Hindlimb muscle (tissue), 1 donor: ENCODE data around the gene CACNA1E. TPM values are rescaled to one million over a fixed set of nuclear protein-coding genes. Genes with fewer than 3 reads are reported as not detected.

ENCODE experiments used
- DNase-seq: peaks from one replicate; pipeline ENCODE4 v3.0.0-alpha.2; 2013
- polyA plus RNA-seq: library from polyadenylated mRNA; unstranded; fragments of 120-200 nt; gene quantifications from one replicate; pipeline ENCODE4 v1.2.1, GENCODE V29; 2013; ENCODE audit not compliant: insufficient read length

The CACNA1E gene
- polyA plus RNA-seq, 1 donor: 0.50 TPM

DNA sequence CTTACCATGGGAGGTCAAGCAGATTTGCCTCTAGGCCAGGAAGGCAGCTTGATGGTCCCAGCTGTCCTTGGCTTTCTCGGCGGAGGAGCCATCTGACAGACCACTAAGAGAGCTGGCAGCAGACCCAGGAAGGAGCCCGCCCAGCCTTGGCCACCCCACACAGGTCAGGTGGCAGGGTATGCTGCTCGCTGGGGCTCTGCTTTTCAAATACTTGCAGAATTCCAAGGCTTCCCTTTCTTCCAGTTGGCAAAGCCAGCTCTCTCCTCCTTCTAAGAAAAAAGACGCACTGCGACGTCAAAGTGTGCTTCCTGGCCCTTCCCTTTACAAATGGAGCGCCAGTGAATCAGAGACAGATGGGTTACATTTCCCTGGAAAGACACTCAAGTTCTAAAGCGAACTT is 229.4 kb downstream of the CACNA1E start:
- no peak for DNase-seq

DNA sequence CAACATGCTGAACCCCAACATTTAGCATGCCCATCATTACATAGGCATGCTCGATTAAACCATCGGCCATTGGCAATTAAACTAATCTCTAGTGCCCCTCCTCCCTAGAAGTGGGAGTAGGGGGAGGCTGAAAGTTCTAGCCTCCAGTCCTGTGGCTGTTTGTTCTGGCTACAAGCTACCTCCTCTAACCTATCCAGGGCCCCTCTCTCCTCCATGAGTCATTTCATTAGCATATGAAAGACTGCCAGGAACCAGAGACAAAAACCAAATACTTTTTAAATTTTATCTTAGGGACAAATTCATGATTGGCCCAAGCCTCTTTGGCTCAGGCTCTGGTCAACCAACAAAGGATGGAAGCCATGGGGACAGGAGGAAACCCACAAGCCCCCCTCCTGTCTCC is 231.1 kb downstream of the CACNA1E start:
- DNase-seq: no peak

DNA sequence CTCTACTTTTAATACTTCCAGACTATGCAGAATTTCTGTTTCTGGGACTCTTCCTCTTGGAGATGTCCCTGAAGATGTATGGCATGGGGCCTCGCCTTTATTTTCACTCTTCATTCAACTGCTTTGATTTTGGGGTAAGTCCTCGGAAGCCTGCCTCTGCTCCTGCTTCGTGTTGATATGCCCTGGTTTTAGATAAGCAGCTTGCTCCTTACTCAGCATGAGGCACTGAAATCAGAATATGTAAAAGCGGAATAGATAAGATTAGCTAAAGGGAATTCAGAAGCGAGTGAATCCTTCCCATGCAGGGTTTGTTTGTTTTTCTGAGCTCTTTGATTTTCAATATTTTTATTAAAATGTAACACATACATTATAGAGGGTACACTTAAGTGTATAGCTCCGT is 234.7 kb downstream of the CACNA1E start:
- no peak for DNase-seq

DNA sequence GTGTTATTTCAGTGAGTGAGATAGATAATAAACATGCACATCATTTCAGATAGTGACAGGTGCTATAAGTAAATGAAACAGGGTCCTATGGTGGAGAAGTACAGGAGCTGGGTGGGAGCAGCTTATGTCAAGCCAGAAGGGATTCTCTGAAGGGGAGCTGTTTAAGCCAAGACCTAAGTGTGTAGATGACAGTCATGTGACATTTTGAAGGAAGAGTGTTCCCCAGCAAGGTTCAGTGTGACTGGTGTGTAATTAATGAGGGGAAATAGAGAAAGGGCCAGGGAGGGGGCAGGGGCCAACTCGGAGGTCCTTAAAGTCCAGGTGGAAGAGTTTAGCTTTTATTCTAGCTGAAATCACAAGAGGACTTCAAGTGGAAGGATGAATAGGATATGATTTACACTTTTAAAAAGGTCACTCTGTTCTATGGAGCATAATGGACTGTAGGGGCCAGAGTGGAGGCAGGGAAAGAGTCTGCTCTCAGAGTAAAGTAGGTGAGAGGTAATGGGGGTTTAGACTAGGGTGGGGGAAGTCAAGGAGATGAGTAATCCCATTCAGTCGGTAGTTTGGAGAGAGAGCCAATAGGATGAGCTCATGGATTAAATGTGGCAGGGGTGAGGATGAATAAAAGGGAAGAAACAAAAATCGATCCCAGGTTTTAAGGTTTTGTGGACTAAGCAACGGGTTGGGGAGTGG is 243.1 kb downstream of the CACNA1E start:
- DNase-seq: no peak

DNA sequence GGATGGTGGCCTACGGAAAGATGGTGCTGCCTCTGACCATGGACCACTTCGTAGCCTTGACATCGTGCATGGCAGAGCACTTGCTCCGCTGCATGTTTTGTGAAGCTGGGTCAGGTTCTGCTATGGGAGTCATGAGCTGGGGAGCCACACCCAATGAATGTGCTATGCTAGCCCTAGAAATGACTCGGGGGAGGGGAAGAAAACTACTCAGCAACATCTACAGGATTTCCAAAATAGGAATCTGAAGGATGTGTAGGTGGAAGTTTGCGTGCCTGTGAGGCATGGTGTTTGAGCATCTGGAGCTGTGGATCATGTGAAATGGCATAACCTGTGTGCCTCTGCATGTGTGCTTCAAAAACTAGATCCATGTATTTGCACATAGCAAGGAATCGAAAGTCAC is 247.3 kb downstream of the CACNA1E start:
- no peak for DNase-seq

DNA sequence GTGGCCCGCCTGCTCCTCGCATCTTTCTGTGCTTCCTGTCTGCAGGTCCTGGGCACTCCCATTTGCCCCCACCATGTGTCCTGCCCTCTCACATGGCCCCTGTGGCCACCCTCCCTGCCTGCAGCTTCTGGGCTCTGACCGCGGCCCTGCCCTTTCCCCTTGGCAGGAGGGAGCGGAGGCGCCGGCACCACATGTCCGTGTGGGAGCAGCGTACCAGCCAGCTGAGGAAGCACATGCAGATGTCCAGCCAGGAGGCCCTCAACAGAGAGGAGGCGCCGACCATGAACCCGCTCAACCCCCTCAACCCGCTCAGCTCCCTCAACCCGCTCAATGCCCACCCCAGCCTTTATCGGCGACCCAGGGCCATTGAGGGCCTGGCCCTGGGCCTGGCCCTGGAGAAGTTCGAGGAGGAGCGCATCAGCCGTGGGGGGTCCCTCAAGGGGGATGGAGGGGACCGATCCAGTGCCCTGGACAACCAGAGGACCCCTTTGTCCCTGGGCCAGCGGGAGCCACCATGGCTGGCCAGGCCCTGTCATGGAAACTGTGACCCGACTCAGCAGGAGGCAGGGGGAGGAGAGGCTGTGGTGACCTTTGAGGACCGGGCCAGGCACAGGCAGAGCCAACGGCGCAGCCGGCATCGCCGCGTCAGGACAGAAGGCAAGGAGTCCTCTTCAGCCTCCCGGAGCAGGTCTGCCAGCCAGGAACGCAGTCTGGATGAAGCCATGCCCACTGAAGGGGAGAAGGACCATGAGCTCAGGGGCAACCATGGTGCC is 249.1 kb downstream of the CACNA1E start:
- no peak for DNase-seq

DNA sequence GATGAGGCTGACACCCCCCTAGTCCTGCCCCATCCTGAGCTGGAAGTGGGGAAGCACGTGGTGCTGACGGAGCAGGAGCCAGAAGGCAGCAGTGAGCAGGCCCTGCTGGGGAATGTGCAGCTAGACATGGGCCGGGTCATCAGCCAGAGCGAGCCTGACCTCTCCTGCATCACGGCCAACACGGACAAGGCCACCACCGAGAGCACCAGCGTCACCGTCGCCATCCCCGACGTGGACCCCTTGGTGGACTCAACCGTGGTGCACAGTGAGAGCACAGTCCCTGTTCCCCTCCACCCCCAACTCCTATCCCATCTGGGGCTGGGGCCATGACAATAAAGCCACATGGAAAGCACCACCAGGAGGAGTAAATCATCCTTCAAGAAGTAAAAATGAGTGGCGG is 250.2 kb downstream of the CACNA1E start:
- DNase-seq: no peak

DNA sequence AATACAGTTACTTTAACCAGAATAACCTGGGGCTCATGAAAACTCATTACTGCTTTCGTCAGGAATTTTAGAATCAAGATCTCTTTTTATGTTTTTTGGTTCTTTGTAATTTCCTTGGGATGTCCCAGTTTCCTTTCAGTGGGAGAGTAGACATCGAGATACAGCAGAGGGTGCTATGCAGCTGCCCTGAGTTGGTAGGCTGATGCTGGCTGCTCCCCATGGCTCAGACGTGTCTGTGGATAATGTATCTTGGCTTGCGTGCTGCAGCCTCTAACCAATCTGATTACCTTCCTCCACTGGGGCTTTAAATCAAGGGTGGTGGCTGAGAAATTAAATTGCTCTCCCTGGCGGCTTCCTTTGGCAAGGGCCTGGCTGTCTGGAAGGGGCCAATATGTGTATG is 253.7 kb downstream of the CACNA1E start:
- DNase-seq: no peak

DNA sequence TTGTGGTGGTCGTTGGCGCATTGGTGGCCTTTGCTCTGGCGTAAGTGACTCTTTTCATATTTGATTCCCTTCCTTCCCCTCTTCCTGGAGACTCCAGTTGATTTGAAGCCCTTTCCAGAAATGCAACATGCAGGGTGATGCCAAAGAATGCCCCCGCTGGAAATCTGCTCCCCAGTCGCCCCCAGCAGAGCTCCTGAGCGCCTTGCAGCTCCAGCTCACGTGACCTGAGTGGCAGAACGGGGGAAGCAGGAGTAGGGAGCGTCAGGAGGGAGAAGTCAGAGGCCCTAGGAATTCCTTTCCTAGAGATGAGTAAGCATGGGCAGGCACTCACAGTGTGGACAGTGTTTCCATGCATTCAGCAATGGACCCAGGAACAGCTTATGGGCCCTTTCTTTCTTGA is 255.9 kb downstream of the CACNA1E start:
- DNase-seq: no peak

DNA sequence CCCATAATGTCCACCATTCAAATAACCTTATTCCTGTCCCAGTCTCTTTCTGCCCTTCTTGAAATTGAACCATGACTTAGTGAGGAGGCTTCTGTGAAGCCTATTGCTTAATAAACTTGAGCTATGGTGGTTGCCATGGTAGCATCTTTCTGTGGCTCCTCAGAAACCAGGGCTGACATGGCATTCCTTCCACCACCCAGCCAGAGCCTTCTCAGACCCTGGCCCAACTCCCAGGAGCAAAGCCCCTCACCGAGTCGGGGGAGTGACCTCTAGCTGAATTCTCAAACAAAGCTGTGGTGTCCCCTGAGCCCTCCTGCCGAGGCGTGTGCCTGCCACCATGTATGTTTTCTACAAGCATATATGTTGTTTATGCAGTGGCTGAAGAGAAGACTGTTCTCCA is 259.1 kb downstream of the CACNA1E start:
- no peak for DNase-seq

DNA sequence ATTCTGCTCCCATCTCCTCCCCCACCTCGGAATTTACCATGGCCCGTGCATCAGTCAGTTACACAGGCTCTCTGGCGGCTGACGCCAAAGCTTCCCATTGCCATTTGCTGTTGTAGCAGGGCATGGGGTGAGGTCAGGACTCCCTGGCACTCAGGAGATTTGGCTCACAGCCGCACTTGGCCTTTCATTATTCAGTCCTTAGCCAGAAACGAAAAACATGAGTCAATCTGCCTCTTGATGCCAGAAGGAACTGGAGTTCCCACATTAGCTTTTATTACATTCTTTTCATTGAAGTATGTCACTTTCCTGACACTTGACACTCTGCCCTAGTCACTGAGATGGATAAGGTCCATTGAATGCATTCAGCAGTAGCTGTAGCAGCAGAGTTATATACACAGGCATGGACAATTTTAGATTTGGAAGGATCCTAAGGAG is 260.6 kb downstream of the CACNA1E start:
- DNase-seq: no peak

DNA sequence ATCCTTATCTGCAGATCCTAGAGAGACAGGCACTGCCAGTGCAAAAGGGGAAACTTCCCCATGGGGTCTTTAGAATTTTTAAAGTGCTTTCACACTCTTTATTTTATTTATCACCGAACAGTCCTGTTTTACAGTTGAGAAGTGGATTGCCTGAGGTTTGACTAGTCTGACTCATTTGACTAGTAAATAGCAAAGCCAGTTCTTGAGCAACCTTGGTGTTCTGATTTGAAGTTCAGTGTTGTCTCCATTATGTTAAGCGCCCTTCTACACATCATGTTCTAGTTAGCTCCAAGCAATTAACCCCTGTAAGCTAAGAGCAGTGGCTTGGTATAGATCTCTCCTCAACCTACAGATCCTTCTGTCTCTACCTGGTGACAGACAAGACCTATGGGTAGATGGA is 262.9 kb downstream of the CACNA1E start:
- DNase-seq: no peak

DNA sequence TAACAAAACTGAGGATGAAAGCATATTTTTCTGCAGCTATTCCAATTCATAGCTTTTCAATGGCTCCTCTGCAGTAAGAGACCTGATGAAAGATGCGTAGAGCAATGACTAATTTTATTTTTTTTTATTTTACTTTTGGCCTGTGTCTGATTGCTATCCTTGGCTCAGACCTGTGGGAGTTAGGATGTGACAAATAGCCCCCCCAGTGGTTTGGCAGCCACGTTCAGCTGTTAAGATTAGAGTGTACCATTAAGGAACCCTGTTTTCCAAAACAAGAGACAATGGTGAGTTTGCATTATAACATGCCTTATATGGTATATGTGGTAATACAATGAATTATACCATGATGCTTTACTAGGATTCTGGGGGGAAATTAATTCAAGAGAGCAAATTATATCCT is 264.7 kb downstream of the CACNA1E start:
- no peak for DNase-seq

DNA sequence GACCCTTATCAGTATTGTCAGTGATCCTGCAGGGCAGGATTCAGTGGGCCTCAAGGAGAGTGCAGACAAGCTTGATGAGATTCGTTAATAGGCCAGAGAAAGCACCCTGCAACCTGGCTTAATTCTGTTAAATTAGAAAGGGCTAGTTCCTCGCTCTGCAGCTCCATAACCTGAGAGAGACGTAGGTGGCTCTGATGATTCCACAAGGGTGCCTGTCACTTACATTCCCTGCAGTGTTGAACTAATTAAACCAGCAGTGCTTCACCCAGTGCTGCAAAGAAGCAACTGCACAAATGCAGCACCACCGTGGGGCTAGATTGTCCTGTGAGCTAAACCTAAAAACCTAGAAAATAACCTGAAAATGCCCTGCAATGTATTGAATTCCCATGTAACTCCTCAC is 270.8 kb downstream of the CACNA1E start:
- DNase-seq: no peak

DNA sequence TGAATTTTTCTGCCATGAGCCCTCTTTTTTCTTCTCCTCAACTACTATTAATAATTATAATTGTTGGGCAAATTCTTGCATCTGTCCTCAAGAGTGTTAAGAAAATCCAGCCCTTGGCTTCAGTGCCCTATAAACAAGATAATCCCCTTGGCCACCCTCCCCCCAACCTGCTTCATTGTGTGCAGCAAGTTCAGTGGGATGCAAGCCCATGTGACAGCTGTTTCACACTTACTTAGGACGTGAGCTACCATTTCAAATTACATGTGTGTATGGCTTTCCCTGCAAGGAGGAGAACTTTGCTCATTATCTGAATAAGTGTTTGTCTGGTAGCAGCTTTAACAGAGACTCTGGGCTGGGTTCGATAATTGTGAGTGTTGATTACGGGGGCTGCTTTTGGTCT is 276.2 kb downstream of the CACNA1E start:
- DNase-seq: peak; percentile 4

DNA sequence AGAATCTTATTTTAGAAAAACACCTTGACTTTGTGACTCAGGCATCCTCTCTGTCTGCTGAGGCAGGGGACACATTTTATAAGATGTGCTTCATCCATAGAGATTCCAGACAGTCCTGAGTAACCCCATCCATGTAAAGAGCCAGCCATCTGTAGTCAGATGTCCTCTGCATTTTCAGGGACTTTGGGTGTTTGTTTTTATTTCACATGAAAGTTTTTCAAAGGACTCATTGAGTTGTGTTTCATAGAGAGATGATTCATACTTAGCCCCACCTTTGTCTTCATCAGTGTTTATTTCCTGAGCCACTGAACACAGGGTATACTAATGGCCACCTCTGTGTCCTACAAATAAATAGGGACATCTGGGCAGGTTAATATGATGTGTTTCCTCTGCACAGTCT is 280.4 kb downstream of the CACNA1E start:
- no peak for DNase-seq

DNA sequence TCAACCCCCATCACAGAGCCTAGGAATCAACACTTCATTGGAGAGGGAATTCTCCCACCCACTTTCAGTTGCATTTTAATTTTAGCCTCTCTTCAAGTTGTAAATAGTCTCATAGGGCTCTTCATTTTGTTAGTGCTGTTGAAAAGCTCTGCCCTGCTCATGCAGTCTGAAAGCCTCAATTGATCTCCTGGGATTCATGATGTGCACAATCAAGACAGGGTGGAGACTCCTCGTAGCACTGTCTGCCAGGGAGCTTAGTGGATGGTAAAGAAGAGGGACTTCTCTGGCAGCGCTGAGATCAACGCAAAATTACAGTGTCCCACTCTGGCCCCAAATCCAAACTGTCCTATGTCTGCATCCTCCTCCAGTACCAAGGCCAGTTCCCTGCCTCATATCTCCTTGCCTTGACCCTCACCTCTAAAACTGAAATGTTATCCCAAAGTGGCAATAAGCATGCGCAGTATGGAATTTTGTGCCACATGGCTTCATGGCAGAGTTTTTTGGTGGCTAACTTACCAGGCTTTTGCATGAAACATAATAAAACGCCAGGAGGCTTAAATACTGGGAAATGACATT is 282.2 kb downstream of the CACNA1E start:
- DNase-seq: no peak

DNA sequence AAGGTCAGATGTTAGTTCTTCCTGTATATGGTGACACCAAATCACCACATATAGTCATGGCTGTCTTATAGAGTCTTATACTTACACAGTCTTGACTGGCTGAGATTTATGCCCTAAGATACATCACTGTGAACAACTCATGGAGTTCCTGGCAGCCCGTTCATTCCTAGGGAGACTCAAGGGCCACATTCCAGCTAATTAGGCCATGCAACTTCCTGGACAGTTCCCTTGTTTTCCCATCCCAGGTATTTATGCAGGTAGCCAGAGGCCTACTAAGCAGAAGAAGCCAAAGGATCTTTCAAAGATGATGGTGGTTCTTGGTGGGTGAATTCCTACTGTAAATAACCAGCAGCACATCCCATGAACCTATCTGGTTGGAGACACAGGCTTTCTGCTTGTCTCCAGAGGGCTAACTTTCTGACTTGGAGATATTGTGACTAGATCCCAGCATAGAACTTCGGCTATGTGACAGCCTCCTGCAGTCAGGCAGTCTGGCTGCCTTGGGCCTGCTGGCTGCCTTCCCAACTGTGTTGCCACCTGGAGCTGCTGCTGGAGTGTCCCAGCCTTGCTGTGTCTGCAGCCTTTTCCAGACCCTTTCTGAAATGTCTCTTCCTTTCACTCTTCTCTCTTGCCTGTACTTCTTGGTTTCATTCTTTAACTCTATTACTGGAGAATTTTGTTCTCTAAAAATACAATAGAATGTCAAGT is 283.8 kb downstream of the CACNA1E start:
- no peak for DNase-seq

DNA sequence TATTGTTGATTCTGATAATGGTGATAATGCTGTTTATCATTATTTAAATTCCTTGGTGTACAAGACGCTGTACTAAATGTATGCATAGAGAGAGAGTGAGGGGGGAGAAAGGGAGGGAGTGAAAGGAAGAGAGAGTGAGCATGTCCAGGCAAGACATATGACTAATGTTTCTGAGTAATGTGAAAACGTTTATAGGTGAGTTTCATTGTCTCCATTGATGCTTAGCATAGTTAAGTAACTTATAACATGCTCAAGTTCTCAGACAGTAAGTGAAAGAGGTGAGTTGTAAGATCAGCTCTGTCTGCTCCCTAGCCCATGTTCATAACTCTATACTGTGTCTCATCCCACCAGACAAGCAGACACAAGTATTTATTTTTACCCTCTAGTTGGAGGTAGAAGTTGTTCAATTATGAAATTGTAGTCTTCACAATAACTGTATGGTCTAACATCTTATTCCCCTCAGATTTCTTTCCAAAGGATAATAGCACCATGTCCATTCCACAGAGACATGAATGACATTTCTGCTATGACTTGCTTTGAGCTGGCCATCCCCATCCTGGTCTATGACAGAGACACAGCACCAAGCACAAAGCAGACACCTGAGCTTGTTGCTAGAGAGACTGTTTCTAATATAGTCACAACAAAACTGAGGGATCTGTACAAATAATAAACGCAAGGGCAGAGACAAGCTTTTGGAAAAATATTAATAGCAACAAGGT is 285.1 kb downstream of the CACNA1E start:
- DNase-seq: no peak

DNA sequence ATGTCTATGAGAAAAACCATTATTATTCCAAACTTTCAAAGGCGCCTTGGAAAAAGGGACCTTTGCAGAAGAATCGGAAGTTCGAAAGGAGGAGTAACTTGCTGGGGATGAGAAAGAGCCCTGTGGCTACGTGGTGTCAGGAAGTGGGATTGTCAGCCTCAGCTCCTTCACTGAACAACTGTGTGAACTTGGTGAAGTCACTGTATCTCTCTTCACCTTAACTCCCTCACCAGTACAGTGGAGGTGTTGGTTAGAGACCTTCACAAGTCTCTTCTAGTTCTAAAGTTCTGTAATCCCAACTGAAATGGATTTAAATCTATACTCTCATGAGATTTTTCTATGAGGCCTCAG is 285.6 kb downstream of the CACNA1E start:
- DNase-seq: no peak

DNA sequence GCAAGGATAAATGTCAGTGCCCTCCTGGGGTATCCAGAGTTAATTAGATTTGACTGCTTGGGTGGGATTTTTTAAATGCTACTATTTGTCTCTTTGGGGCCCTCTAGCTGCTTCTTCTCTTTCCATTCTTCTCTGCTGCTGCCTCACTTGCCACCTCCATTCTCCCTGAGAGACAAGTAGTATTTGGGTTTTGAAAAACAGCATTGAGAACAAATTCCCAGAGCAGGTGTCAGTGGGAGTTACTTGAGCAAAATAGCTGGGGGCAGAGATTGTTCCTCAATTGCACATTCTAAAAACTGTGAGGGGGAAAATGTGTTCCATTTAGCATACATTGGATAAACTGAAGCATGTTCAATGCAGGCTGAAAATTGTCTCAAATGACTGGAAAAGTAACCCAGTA is 286.5 kb downstream of the CACNA1E start:
- no peak for DNase-seq

DNA sequence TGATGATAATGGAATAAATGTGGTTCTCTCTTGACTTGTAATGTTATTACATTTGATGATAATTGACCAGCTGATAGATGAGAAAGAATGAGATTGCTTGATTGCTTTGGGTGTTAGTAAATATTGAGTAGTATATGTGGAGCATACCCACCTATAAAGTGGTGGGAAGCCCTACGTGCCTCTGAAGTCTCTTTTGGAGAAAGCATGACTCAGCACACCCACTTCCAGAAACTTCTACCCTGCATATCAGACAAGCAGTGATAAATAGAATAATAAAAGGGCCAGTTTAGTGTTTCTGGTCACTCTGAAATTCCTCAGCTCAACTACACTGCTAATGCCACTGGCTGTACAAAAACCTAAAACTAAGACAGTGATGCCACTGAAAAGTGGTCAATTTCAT is 289.4 kb downstream of the CACNA1E start:
- DNase-seq: no peak

DNA sequence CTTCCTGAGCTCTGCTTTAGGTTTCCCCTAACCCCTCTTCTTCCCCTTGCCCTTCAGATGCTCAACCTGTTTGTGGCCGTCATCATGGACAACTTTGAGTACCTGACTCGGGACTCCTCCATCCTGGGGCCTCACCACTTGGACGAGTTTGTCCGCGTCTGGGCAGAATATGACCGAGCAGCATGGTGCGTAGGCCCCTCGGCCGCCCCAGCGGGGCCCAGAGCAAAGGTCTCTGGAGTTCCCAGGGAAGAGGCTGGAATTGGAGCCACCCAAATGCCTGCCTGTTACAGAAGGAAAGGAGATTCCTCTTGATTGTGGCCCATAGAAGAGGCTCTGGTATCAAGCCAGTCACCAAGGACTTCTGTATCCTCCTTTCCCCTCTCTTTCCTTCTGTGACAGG is 292.7 kb downstream of the CACNA1E start:
- DNase-seq: no peak
